GM19438 (cell line): ENCODE measurements around the gene ULK4.
"Not testable (repeated sequence)": the region's sequence is repeated elsewhere in the genome, so short reads cannot be mapped to it uniquely, and the experiment has no call there.

Source experiments
- ATAC-seq: cut with Tn5 transposase; IDR thresholded peaks from one replicate; pipeline ENCODE4 v1.9.1; 2021; ENCODE audit warnings: low read depth; ENCODE audit not compliant: unreplicated experiment

Gene ULK4

GRCh38 chr3:41652506-41652905 is 309.4 kb downstream of the ULK4 start:
- no peak for ATAC-seq

GRCh38 chr3:41651718-41652117 is 310.2 kb downstream of the ULK4 start:
- no peak for ATAC-seq

- ATAC-seq, result no peak
Observed at GRCh38 chr3:41650406-41650805, 311.5 kb downstream of the ULK4 start.

GRCh38 chr3:41649129-41649739 is 312.7 kb downstream of the ULK4 start:
- no peak for ATAC-seq

- not testable (repeated sequence) for ATAC-seq
Observed at GRCh38 chr3:41647730-41648129, 314.2 kb downstream of the ULK4 start.

GRCh38 chr3:41640076-41640475 is 321.8 kb downstream of the ULK4 start:
- ATAC-seq, result no peak

- no peak for ATAC-seq
Observed at GRCh38 chr3:41638381-41638780, 323.5 kb downstream of the ULK4 start.

GRCh38 chr3:41632700-41633099 is 329.2 kb downstream of the ULK4 start:
- ATAC-seq, result no peak

- ATAC-seq, result no peak
Observed at GRCh38 chr3:41630708-41631107, 331.2 kb downstream of the ULK4 start.

- ATAC-seq, result no peak
Observed at GRCh38 chr3:41629986-41630385, 331.9 kb downstream of the ULK4 start.

GRCh38 chr3:41629072-41629471 is 332.8 kb downstream of the ULK4 start:
- ATAC-seq, result no peak

- ATAC-seq, result no peak
Observed at GRCh38 chr3:41627477-41628087, 334.3 kb downstream of the ULK4 start.

GRCh38 chr3:41612853-41613252 is 349.1 kb downstream of the ULK4 start:
- ATAC-seq, result no peak

GRCh38 chr3:41611008-41611407 is 350.9 kb downstream of the ULK4 start:
- ATAC-seq, result no peak

GRCh38 chr3:41608347-41608746 is 353.6 kb downstream of the ULK4 start:
- ATAC-seq, result no peak

- no peak for ATAC-seq
Observed at GRCh38 chr3:41603807-41604206, 358.1 kb downstream of the ULK4 start.

- ATAC-seq, result no peak
Observed at GRCh38 chr3:41602121-41602520, 359.8 kb downstream of the ULK4 start.

GRCh38 chr3:41601404-41601987 is 360.4 kb downstream of the ULK4 start:
- ATAC-seq, result no peak

GRCh38 chr3:41600616-41601015 is 361.3 kb downstream of the ULK4 start:
- no peak for ATAC-seq

- ATAC-seq, result no peak
Observed at GRCh38 chr3:41599127-41599484, 362.8 kb downstream of the ULK4 start.

GRCh38 chr3:41598402-41599126 is 363.3 kb downstream of the ULK4 start:
- no peak for ATAC-seq

GRCh38 chr3:41593774-41594173 is 368.1 kb downstream of the ULK4 start:
- no peak for ATAC-seq
